PC-3 (cell line): Measurements from ENCODE around the gene LHFPL2.

Source experiments
- CTCF ChIP-seq: fragments of 300-600 bp; sonication (generic); conservative IDR thresholded peaks from 2 replicates; pipeline ENCODE4 v1.5.1; 2017; ENCODE audit warnings: antibody characterized with exemption, low read depth, mild to moderate bottlenecking, low read length
- EZH2 ChIP-seq: fragments of 300-600 bp; sonication (generic); IDR thresholded peaks from one replicate; pipeline ENCODE4 v1.6.1; 2017; ENCODE audit warnings: antibody characterized with exemption, mild to moderate bottlenecking, low read length; ENCODE audit not compliant: unreplicated experiment
- EZH2phosphoT487 ChIP-seq: fragments of 300-600 bp; sonication (generic); IDR thresholded peaks from 2 replicates; pipeline ENCODE4 v1.6.1; 2018; ENCODE audit warnings: mild to moderate bottlenecking, antibody characterized with exemption, low read length, borderline replicate concordance

DNA sequence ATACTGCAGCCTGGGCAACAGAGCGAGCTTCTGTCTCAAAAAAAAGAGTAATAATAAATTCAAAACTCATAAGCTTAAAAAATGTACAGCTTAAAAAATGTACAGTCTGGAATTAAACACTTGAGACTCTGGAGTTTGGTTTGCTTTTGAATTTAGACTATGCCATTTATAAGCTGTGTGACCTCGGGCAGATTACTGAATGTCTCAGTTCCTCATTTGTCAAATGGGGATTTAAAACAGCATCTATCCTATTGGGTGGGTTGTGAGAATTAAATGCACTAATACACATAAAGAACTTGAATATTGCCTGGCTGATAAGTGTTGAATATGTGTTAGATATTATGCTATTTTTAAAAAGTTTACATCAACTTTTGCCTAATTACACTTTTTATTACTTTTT is 189.7 kb downstream of the LHFPL2 start:
- TF ChIP-seq CTCF (no peak), EZH2 (no peak), EZH2phosphoT487 (no peak)
